Breast epithelium (tissue), 4 donors: ENCODE measurements around the gene MICAL3. TPM values are rescaled to one million over a fixed set of nuclear protein-coding genes. Genes with fewer than 3 reads are reported as not detected.

Source experiments
- DNase-seq, 2 donors: peaks; one replicate each; pipeline ENCODE4 v3.0.0-alpha.2; 2019; ENCODE audit warnings: low spot score in 2 of 2
- H3K27ac ChIP-seq, 2 donors: fragments of 200-600 bp; sonication (generic) in 1 of 2; one replicate each; pipeline ENCODE4 v1.5.1; 2016 to 2019; ENCODE audit warnings: mild to moderate bottlenecking in 1 of 2
- H3K27me3 ChIP-seq, 2 donors: fragments of 200-600 bp; sonication (generic) in 1 of 2; one replicate each; pipeline versions ENCODE4 v1.5.1 to v1.6.0; 2017 to 2019; ENCODE audit warnings: control low read depth in 1 of 2, mild to moderate bottlenecking in 1 of 2
- H3K36me3 ChIP-seq: fragments of 200-600 bp; one replicate; pipeline ENCODE4 v1.5.1; 2019
- H3K4me1 ChIP-seq, 2 donors: fragments of 200-600 bp; sonication (generic); one replicate each; pipeline ENCODE4 v1.5.1; 2016 to 2019; ENCODE audit warnings: control low read depth in 1 of 2
- H3K4me3 ChIP-seq, 3 donors: fragments of 200-600 bp; sonication (generic); 1 replicate in 2 of 3; 2 replicates in 1 of 3; pipeline ENCODE4 v1.5.1; 2016 to 2019; ENCODE audit warnings: mild to moderate bottlenecking in 3 of 3, moderate library complexity in 2 of 3
- H3K9me3 ChIP-seq, 2 donors: fragments of 200-600 bp; sonication (generic) in 1 of 2; one replicate each; pipeline ENCODE4 v1.5.1; 2016 to 2019; ENCODE audit warnings: control low read depth in 1 of 2
- CTCF ChIP-seq, 3 donors: fragments of 450-650 bp; IDR thresholded peaks; one replicate each; pipeline ENCODE4 v1.5.1; 2016 to 2017; ENCODE audit warnings: antibody characterized with exemption in 3 of 3, mild to moderate bottlenecking in 3 of 3, moderate library complexity in 3 of 3
- POLR2A ChIP-seq: fragments of 450-650 bp; IDR thresholded peaks from one replicate; pipeline ENCODE4 v1.6.1; 2016; ENCODE audit warnings: antibody characterized with exemption, mild to moderate bottlenecking, moderate library complexity
- POLR2AphosphoS5 ChIP-seq, 3 donors: sonication (generic); formaldehyde crosslinking; IDR thresholded peaks; one replicate each; pipeline ENCODE4 v1.6.1; 2017; ENCODE audit warnings: antibody characterized with exemption in 3 of 3
- intact Hi-C: fragments of 100-400 bp; cut with DNase I; formaldehyde crosslinking; loops from one replicate; pipeline ENCODE4 v1.15.1; 2023; ENCODE audit warnings: low total_unique reads
- total RNA-seq, 3 donors: library from RNA; depleted of rRNA; stranded (reverse); fragments of >200 nt; gene quantifications; one replicate each; pipeline ENCODE4 v1.1.0, GENCODE V29; 2016

MICAL3 gene
- total RNA-seq, 3 donors from 2014 or later, result 19.5 to 42.3 (median 34.8) TPM

- Histone ChIP-seq H3K4me1 (peaks cover 0 to 13% of the 10 kb centered on the region in 2 donors), H3K27ac (no peak overlapping the region), H3K9me3 (no peaks in the 10 kb centered on the region), H3K36me3 (no peaks in the 10 kb centered on the region), H3K27me3 (no peaks in the 10 kb centered on the region), H3K4me3 (no peak overlapping the region)
- no peak for DNase-seq
- TF ChIP-seq POLR2AphosphoS5 (IDR thresholded peaks at IDR 0.05), result no peak
- no peak for TF ChIP-seq CTCF (IDR thresholded peaks at IDR 0.05)
- TF ChIP-seq POLR2A, result no peak
- intact Hi-C loops, result no loop called here
Observed at GRCh38 chr22:17783773-17784480, 240.4 kb downstream of the MICAL3 start.

- no peak overlapping the region for H3K27ac ChIP-seq
- TF ChIP-seq POLR2AphosphoS5 (IDR thresholded peaks at IDR 0.05), result no peak
- TF ChIP-seq POLR2A, result no peak
- TF ChIP-seq CTCF (IDR thresholded peaks at IDR 0.05), result no peak
- peaks cover 0 to 13% of the 10 kb centered on the region in 2 donors for H3K4me1 ChIP-seq
- no peak overlapping the region for H3K4me3 ChIP-seq
- no peaks in the 10 kb centered on the region for H3K9me3 ChIP-seq
- DNase-seq, result no peak
- H3K27me3 ChIP-seq, result no peaks in the 10 kb centered on the region
- H3K36me3 ChIP-seq, result no peaks in the 10 kb centered on the region
- intact Hi-C loops, result no loop called here
Observed at GRCh38 chr22:17783312-17783711, 241.0 kb downstream of the MICAL3 start.

- TF ChIP-seq CTCF (IDR thresholded peaks at IDR 0.05) (no peak), POLR2A (no peak), POLR2AphosphoS5 (IDR thresholded peaks at IDR 0.05) (no peak)
- intact Hi-C loops, result no loop called here
- no peaks in the 10 kb centered on the region for H3K27me3 ChIP-seq
- no peaks in the 10 kb centered on the region for H3K9me3 ChIP-seq
- H3K4me3 ChIP-seq, result no peak overlapping the region
- no peak for DNase-seq
- H3K36me3 ChIP-seq, result no peaks in the 10 kb centered on the region
- H3K27ac ChIP-seq, result no peak overlapping the region
- peaks cover 0 to 13% of the 10 kb centered on the region in 2 donors for H3K4me1 ChIP-seq
Observed at GRCh38 chr22:17782621-17783020, 241.7 kb downstream of the MICAL3 start.

- intact Hi-C loops, result no loop called here
- Histone ChIP-seq H3K27ac (no peak overlapping the region), H3K4me1 (peaks cover 0 to 11% of the 10 kb centered on the region in 2 donors), H3K4me3 (no peak overlapping the region), H3K36me3 (no peaks in the 10 kb centered on the region), H3K27me3 (no peaks in the 10 kb centered on the region), H3K9me3 (no peaks in the 10 kb centered on the region)
- no peak for DNase-seq
- TF ChIP-seq POLR2AphosphoS5 (IDR thresholded peaks at IDR 0.05) (no peak), POLR2A (no peak), CTCF (IDR thresholded peaks at IDR 0.05) (no peak)
Observed at GRCh38 chr22:17782158-17782557, 242.2 kb downstream of the MICAL3 start.

- Histone ChIP-seq H3K9me3 (no peaks in the 10 kb centered on the region), H3K27ac (no peak overlapping the region), H3K4me3 (no peak overlapping the region), H3K4me1 (peaks cover 0 to 4% of the 10 kb centered on the region in 2 donors), H3K36me3 (no peaks in the 10 kb centered on the region), H3K27me3 (no peaks in the 10 kb centered on the region)
- DNase-seq, result no peak
- intact Hi-C loops, result no loop called here
- TF ChIP-seq CTCF (IDR thresholded peaks at IDR 0.05) (no peak), POLR2A (no peak), POLR2AphosphoS5 (IDR thresholded peaks at IDR 0.05) (no peak)
Observed at GRCh38 chr22:17781319-17782031, 242.9 kb downstream of the MICAL3 start.
